ENCODE results near the gene XRCC4. TPM values are rescaled to one million over a fixed set of nuclear protein-coding genes. Genes with fewer than 3 reads are reported as not detected.

XRCC4 gene
- total RNA-seq, 1 experiment from 2014 or later = 10.8 TPM

DNA sequence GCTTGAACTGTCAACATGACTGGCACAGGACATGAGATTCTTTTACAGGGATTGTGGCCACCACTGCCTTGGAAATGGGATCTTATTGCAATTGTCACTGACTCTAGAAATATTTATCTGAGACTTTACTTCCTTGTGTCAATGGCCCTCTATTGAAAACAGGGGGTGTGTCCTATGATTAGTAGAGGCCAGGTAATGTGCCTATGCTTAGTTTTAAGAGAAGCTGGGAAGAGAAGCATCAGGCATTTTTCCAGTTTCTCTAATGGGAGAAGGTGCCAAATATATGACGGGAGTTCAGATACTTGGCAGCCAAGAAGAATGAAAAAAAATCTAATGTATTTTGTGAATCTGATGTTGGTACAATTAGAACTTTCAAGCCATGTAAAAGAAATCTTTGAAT lies 320.3 kb downstream of the XRCC4 start:
- Histone ChIP-seq H3K4me1 (ENCODE audit: insufficient read depth, low read length) (peaks cover 4% of the 10 kb centered on the region; the same call in 1 of the 2 replicates), H3K27me3 (ENCODE audit: insufficient read depth, low read length) (no peaks in the 10 kb centered on the region), H3K9me3 (ENCODE audit: control insufficient read depth, low read depth, low read length) (no peaks in the 10 kb centered on the region), H3K23ac (ENCODE audit: insufficient read length, low read depth, low read length) (no peak overlapping the region), H3K27ac (ENCODE audit: insufficient read length, low read depth, low read length) (no peak overlapping the region), H3K4me2 (ENCODE audit: insufficient read depth, insufficient read length, low read length) (no peak overlapping the region), H4K8ac (replicated peaks; ENCODE audit: insufficient read length, low read depth, low read length) (no peak overlapping the region), H2AK5ac (ENCODE audit: insufficient read length, low read length) (no peak overlapping the region), H3K18ac (ENCODE audit: insufficient read length, low read depth, low read length) (no peak overlapping the region), H3K79me1 (ENCODE audit: insufficient read depth, low read depth, low read length, poor library complexity, severe bottlenecking) (no peaks in the 10 kb centered on the region), H3K79me2 (ENCODE audit: insufficient read depth, low read length) (no peaks in the 10 kb centered on the region), H2BK5ac (ENCODE audit: insufficient read length, low read length) (no peak overlapping the region), H2BK120ac (ENCODE audit: low read depth, low read length, poor library complexity, severe bottlenecking) (no peak overlapping the region), H4K5ac (ENCODE audit: insufficient read length, low read depth, low read length) (no peak overlapping the region), H2BK12ac (ENCODE audit: insufficient read length, low read depth, low read length) (no peak overlapping the region), H3T11ph (ENCODE audit: low read length) (no peak overlapping the region), H3K9ac (ENCODE audit: extremely low read depth, insufficient read length, low read length) (no peak overlapping the region), H4K91ac (ENCODE audit: insufficient read length, low read depth, low read length) (no peak overlapping the region), H3K4ac (ENCODE audit: low read depth, low read length) (no peak overlapping the region), H3K14ac (ENCODE audit: insufficient read depth, low read length) (no peak overlapping the region), H4K20me1 (ENCODE audit: control insufficient read depth, insufficient read depth, insufficient read length) (no peaks in the 10 kb centered on the region), H2BK20ac (ENCODE audit: low read depth, low read length, poor library complexity, severe bottlenecking) (no peak overlapping the region), H2AFZ (ENCODE audit: low read length) (no peak overlapping the region), H3K56ac (ENCODE audit: insufficient read length, low read depth, low read length) (no peak overlapping the region), H2BK15ac (ENCODE audit: low read depth, low read length) (no peak overlapping the region), H3K23me2 (ENCODE audit: insufficient read length, low read depth, low read length, poor library complexity, severe bottlenecking) (no peaks in the 10 kb centered on the region)
- no peaks in the 10 kb centered on the region for H3K36me3 Mint-ChIP-seq (ENCODE audit: insufficient read depth in 1 of 3, low read depth in 3 of 3)
- H3K4me3 Mint-ChIP-seq = no peak overlapping the region
- no peak overlapping the region for H3K27ac Mint-ChIP-seq
- no peaks in the 10 kb centered on the region for H3K9me3 Mint-ChIP-seq
- H3K27me3 Mint-ChIP-seq (ENCODE audit: low read depth) = no peaks in the 10 kb centered on the region
- peaks cover 13 to 22% of the 10 kb centered on the region in 2 experiments for H3K4me1 Mint-ChIP-seq
- TF ChIP-seq, protein P1, sequence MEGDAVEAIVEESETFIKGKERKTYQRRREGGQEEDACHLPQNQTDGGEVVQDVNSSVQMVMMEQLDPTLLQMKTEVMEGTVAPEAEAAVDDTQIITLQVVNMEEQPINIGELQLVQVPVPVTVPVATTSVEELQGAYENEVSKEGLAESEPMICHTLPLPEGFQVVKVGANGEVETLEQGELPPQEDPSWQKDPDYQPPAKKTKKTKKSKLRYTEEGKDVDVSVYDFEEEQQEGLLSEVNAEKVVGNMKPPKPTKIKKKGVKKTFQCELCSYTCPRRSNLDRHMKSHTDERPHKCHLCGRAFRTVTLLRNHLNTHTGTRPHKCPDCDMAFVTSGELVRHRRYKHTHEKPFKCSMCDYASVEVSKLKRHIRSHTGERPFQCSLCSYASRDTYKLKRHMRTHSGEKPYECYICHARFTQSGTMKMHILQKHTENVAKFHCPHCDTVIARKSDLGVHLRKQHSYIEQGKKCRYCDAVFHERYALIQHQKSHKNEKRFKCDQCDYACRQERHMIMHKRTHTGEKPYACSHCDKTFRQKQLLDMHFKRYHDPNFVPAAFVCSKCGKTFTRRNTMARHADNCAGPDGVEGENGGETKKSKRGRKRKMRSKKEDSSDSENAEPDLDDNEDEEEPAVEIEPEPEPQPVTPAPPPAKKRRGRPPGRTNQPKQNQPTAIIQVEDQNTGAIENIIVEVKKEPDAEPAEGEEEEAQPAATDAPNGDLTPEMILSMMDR (conservative IDR thresholded peaks at IDR 0.05) = no peak
- no CpG with 5 or more reads among the region's 1 CpG for WGBS (ENCODE audit: extremely low coverage, insufficient read length, low lambda C conversion rate)
- no peak for DNase-seq
